C4-2B (cell line): ENCODE measurements around the gene AKR1C4.

Experiments
- ZFX ChIP-seq: fragments of 450-650 bp; IDR thresholded peaks from 2 replicates; pipeline ENCODE4 v1.6.1; 2017
- TF ChIP-seq, protein P1 (sequence below): fragments of 450-650 bp; conservative IDR thresholded peaks from 2 replicates; pipeline ENCODE4 v1.5.1; 2017; ENCODE audit warnings: mild to moderate bottlenecking

DNA sequence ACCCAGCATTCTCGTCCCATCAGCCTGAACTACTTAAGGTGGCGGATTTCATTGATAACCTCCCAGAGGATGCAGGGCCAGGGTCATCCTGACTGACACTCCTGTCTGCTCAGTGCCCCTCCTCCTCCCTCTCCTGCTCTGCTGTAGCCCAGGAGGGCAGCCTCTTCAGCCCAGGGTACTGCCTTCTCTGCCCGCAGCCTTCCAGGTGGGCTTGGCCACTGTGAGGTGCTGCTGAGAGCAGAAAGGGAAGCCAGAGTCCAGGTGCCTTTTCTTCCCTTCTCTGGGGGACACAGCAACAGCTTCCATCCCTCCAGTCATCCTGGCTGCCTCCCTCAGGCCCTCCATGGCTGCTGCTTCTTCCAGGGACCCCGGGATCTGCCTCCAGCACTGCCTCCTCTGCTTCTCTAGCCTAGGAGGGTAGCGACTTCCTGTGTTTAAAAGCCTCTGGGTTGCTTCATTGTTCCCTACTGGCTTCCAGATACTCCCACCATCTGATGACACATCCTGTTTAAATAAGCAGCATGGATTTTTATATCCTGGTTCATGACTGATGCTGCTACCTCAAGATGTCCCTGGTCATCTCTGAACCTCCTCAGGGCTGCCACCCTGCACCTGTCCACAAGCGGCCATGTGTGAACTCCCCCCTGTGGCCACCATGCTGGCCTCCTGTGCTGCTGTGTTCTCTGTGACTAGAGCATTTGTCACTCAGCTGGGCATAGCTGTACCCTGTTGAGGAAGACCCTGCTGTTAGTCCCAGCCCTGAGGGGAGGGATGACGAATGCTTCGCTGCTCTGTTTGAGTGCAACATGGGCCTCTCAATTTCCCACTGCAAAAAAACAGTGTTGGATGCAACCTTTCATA is 55.8 kb downstream of the AKR1C4 start:
- TF ChIP-seq, protein P1, sequence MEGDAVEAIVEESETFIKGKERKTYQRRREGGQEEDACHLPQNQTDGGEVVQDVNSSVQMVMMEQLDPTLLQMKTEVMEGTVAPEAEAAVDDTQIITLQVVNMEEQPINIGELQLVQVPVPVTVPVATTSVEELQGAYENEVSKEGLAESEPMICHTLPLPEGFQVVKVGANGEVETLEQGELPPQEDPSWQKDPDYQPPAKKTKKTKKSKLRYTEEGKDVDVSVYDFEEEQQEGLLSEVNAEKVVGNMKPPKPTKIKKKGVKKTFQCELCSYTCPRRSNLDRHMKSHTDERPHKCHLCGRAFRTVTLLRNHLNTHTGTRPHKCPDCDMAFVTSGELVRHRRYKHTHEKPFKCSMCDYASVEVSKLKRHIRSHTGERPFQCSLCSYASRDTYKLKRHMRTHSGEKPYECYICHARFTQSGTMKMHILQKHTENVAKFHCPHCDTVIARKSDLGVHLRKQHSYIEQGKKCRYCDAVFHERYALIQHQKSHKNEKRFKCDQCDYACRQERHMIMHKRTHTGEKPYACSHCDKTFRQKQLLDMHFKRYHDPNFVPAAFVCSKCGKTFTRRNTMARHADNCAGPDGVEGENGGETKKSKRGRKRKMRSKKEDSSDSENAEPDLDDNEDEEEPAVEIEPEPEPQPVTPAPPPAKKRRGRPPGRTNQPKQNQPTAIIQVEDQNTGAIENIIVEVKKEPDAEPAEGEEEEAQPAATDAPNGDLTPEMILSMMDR = no peak
- TF ChIP-seq ZFX = no peak
